Stomach smooth muscle (tissue), 2 donors: ENCODE data around the gene NDUFA3.
"Not testable (repeated sequence)": the region's sequence is repeated elsewhere in the genome, so short reads cannot be mapped to it uniquely, and the experiment has no call there.

Experiments
- H3K27ac ChIP-seq: one replicate; pipeline ENCODE4 v1.7.0; 2013; ENCODE audit warnings: mild to moderate bottlenecking, low read length, inconsistent platforms
- H3K27me3 ChIP-seq, 2 donors: one replicate each; pipeline ENCODE4 v1.7.0; 2013; ENCODE audit warnings: low read length in 2 of 2; ENCODE audit not compliant: insufficient read depth in 2 of 2, control insufficient read depth in 1 of 2
- H3K36me3 ChIP-seq, 2 donors: one replicate each; pipeline ENCODE4 v1.7.0; 2013; ENCODE audit warnings: low read length in 2 of 2; ENCODE audit not compliant: control insufficient read depth in 2 of 2, insufficient read depth in 2 of 2
- H3K4me1 ChIP-seq: one replicate; pipeline ENCODE4 v1.7.0; 2013; ENCODE audit warnings: low read length; ENCODE audit not compliant: control insufficient read depth, insufficient read depth
- H3K4me3 ChIP-seq, 2 donors: one replicate each; pipeline ENCODE4 v1.7.0; 2013; ENCODE audit warnings: low read length in 2 of 2
- H3K9ac ChIP-seq, 2 donors: one replicate each; pipeline ENCODE4 v1.7.0; 2013; ENCODE audit warnings: low read length in 2 of 2, mild to moderate bottlenecking in 1 of 2
- H3K9me3 ChIP-seq, 2 donors: one replicate each; pipeline ENCODE4 v1.7.0; 2013; ENCODE audit warnings: low read length in 2 of 2; ENCODE audit not compliant: control insufficient read depth in 2 of 2
- donor health status: healthy.
- donor health status: Pancreatic carcinoma.

NDUFA3 gene

GRCh38 chr19:54095136-54095858 lies 7.4 kb upstream of the NDUFA3 start:
- no peak overlapping the region for H3K9ac ChIP-seq

GRCh38 chr19:54095859-54096616 lies 6.6 kb upstream of the NDUFA3 start:
- peaks cover 11 to 16% of the 10 kb centered on the region in 2 donors for H3K27me3 ChIP-seq
- H3K9ac ChIP-seq, H3K36me3 ChIP-seq, H3K4me1 ChIP-seq, H3K9me3 ChIP-seq, H3K27ac ChIP-seq: not testable (repeated sequence)
- H3K4me3 ChIP-seq = peak overlapping the region in 1 of 2 donors; percentile 61

More at GRCh38 chr19:54095136-54095858, 7.4 kb upstream of the NDUFA3 start:
- Histone ChIP-seq H3K9me3 (peaks cover 0 to 2% of the 10 kb centered on the region in 2 donors), H3K4me3 (peak overlapping the region in 1 of 2 donors; percentile 61), H3K36me3 (no peaks in the 10 kb centered on the region), H3K27me3 (peaks cover 11 to 16% of the 10 kb centered on the region in 2 donors), H3K27ac (no peak overlapping the region), H3K4me1 (peaks cover 8% of the 10 kb centered on the region)

GRCh38 chr19:54096617-54097106 lies 6.0 kb upstream of the NDUFA3 start:
- no peaks in the 10 kb centered on the region for H3K36me3 ChIP-seq
- peaks cover 8% of the 10 kb centered on the region for H3K4me1 ChIP-seq
- H3K9ac ChIP-seq = no peak overlapping the region
- H3K27me3 ChIP-seq = peaks cover 11 to 16% of the 10 kb centered on the region in 2 donors
- H3K27ac ChIP-seq = no peak overlapping the region
- peaks cover 0 to 2% of the 10 kb centered on the region in 2 donors for H3K9me3 ChIP-seq
- peak overlapping the region in 1 of 2 donors; percentile 29 for H3K4me3 ChIP-seq

- Histone ChIP-seq H3K27ac (no peak overlapping the region), H3K9me3 (peaks cover 0 to 1% of the 10 kb centered on the region in 2 donors), H3K4me3 (no peak overlapping the region), H3K4me1 (peaks cover 19% of the 10 kb centered on the region), H3K36me3 (no peaks in the 10 kb centered on the region), H3K9ac (no peak overlapping the region), H3K27me3 (peaks cover 10 to 16% of the 10 kb centered on the region in 2 donors)
Observed at GRCh38 chr19:54099190-54099902, 3.3 kb upstream of the NDUFA3 start.

GRCh38 chr19:54099903-54100255 lies 2.8 kb upstream of the NDUFA3 start:
- peaks cover 19% of the 10 kb centered on the region for H3K4me1 ChIP-seq
- not testable (repeated sequence) for H3K27ac ChIP-seq, H3K36me3 ChIP-seq, H3K4me3 ChIP-seq, H3K9ac ChIP-seq, H3K9me3 ChIP-seq
- H3K27me3 ChIP-seq = peaks cover 7 to 12% of the 10 kb centered on the region in 2 donors

GRCh38 chr19:54100561-54100960 lies 2.1 kb upstream of the NDUFA3 start, which contains the start of gene OSCAR:
OSCAR (minus strand) TSS chr19:54100803; CDS start chr19:54100792, 11 bp downstream.
- Histone ChIP-seq H3K9me3 (no peaks in the 10 kb centered on the region), H3K9ac (no peak within 1 kb of the TSS), H3K4me3 (no peak within 1 kb of the TSS), H3K27me3 (peaks cover 4 to 9% of the 10 kb centered on the region in 2 donors), H3K36me3 (peaks cover under 1 to 1% of the 10 kb centered on the region in 2 donors), H3K27ac (no peak within 1 kb of the TSS), H3K4me1 (peaks cover 17% of the 10 kb centered on the region)

GRCh38 chr19:54104998-54105715 lies 2.5 kb downstream of the NDUFA3 start:
- no peaks in the 10 kb centered on the region for H3K9me3 ChIP-seq
- no peak overlapping the region for H3K27ac ChIP-seq
- no peak overlapping the region for H3K9ac ChIP-seq
- no peak overlapping the region for H3K4me3 ChIP-seq
- H3K36me3 ChIP-seq = peaks cover 22 to 29% of the 10 kb centered on the region in 2 donors
- peaks cover 11% of the 10 kb centered on the region for H3K4me1 ChIP-seq
- no peaks in the 10 kb centered on the region for H3K27me3 ChIP-seq

- Histone ChIP-seq H3K36me3 (peaks cover 24 to 34% of the 10 kb centered on the region in 2 donors), H3K9me3 (no peaks in the 10 kb centered on the region), H3K27ac (no peak overlapping the region), H3K9ac (no peak overlapping the region), H3K27me3 (no peaks in the 10 kb centered on the region), H3K4me3 (no peak overlapping the region), H3K4me1 (peaks cover 11% of the 10 kb centered on the region)
Observed at GRCh38 chr19:54105796-54106195, 3.1 kb downstream of the NDUFA3 start.

GRCh38 chr19:54106716-54107115 lies 4.1 kb downstream of the NDUFA3 start:
- Histone ChIP-seq H3K9ac (no peak overlapping the region), H3K9me3 (no peaks in the 10 kb centered on the region), H3K4me1 (peaks cover 11% of the 10 kb centered on the region), H3K36me3 (peaks cover 26 to 37% of the 10 kb centered on the region in 2 donors), H3K27ac (no peak overlapping the region), H3K4me3 (no peak overlapping the region), H3K27me3 (no peaks in the 10 kb centered on the region)
